Endodermal cell (in vitro differentiated cells): ENCODE measurements around the gene TSR1. TPM values are rescaled to one million over a fixed set of nuclear protein-coding genes. Genes with fewer than 3 reads are reported as not detected.

Source experiments
- DNase-seq: peaks from one replicate; pipeline ENCODE4 v3.0.0-alpha.2; 2017
- H3K27ac ChIP-seq: 2 replicates; pipeline ENCODE4 v1.5.1; 2013; ENCODE audit warnings: mild to moderate bottlenecking, low read depth, low read length, moderate library complexity
- H3K27me3 ChIP-seq: 2 replicates; pipeline ENCODE4 v1.6.1; 2013; ENCODE audit warnings: mild to moderate bottlenecking, low read length, moderate library complexity; ENCODE audit not compliant: insufficient read depth, control insufficient read depth, poor library complexity, severe bottlenecking
- H3K36me3 ChIP-seq: 2 replicates; pipeline ENCODE4 v1.7.0; 2013; ENCODE audit warnings: mild to moderate bottlenecking, low read length, moderate library complexity; ENCODE audit not compliant: control insufficient read depth, insufficient read depth
- H3K4me1 ChIP-seq: one replicate; pipeline ENCODE4 v1.7.0; 2013; ENCODE audit warnings: low read length; ENCODE audit not compliant: control insufficient read depth, insufficient read depth
- H3K4me3 ChIP-seq: 2 replicates; pipeline ENCODE4 v1.5.1; 2013; ENCODE audit warnings: mild to moderate bottlenecking, low read length, moderate library complexity
- H3K9ac ChIP-seq: 2 replicates; pipeline ENCODE4 v1.6.1; 2013; ENCODE audit warnings: mild to moderate bottlenecking, low read length, moderate library complexity; ENCODE audit not compliant: poor library complexity, severe bottlenecking; ENCODE audit errors: extremely low read depth
- H3K9me3 ChIP-seq: 2 replicates; pipeline ENCODE4 v1.6.1; 2013; ENCODE audit warnings: mild to moderate bottlenecking, low read length, moderate library complexity; ENCODE audit not compliant: control insufficient read depth
- H3K27ac Mint-ChIP-seq: 2 replicates; pipeline ENCODE4 v1.8.0; 2020; ENCODE audit warnings: mixed read lengths
- H3K27me3 Mint-ChIP-seq: 2 replicates; pipeline ENCODE4 v1.8.0; 2021; ENCODE audit warnings: mild to moderate bottlenecking, mixed read lengths; ENCODE audit not compliant: insufficient read depth
- H3K36me3 Mint-ChIP-seq: 2 replicates; pipeline ENCODE4 v1.8.0; 2020; ENCODE audit warnings: low read depth, mixed read lengths
- H3K4me1 Mint-ChIP-seq: 2 replicates; pipeline ENCODE4 v1.8.0; 2020; ENCODE audit warnings: mixed read lengths
- H3K4me3 Mint-ChIP-seq: 2 replicates; pipeline ENCODE4 v1.8.0; 2020; ENCODE audit warnings: mild to moderate bottlenecking, moderate library complexity, mixed read lengths
- H3K9me3 Mint-ChIP-seq: 2 replicates; pipeline ENCODE4 v1.8.0; 2020; ENCODE audit warnings: mild to moderate bottlenecking, mixed read lengths
- CTCF ChIP-seq: fragments of 200-600 bp; sonication (generic); conservative IDR thresholded peaks from 2 replicates; pipeline ENCODE4 v1.5.0; 2021; ENCODE audit warnings: antibody characterized with exemption, mild to moderate bottlenecking
- WGBS, 2 experiments: methylation state at CpG; one replicate each; pipeline versions ENCODE4 v1.1.5 to v1.1.7; 2013; ENCODE audit warnings: missing lambda C conversion rate in 2 of 2, mixed read lengths in 1 of 2; ENCODE audit not compliant: insufficient coverage in 1 of 2, insufficient read length in 1 of 2; 5-methylcytosine and 5-hydroxymethylcytosine counted together
- total RNA-seq, 2 donors: library from RNA; stranded (reverse); fragmentation: NEBNext Ultra II Directional in 1 of 2; extraction: Animal tissue kit (Norgen Biotek cat#: 25700) in 1 of 2; gene quantifications; 2 replicates in 1 of 2; 3 replicates in 1 of 2; pipeline ENCODE4 v1.2.1, GENCODE V29; 2021

Gene TSR1
- total RNA-seq, 2 donors from 2014 or later: 40.1 to 43.3 TPM

DNA sequence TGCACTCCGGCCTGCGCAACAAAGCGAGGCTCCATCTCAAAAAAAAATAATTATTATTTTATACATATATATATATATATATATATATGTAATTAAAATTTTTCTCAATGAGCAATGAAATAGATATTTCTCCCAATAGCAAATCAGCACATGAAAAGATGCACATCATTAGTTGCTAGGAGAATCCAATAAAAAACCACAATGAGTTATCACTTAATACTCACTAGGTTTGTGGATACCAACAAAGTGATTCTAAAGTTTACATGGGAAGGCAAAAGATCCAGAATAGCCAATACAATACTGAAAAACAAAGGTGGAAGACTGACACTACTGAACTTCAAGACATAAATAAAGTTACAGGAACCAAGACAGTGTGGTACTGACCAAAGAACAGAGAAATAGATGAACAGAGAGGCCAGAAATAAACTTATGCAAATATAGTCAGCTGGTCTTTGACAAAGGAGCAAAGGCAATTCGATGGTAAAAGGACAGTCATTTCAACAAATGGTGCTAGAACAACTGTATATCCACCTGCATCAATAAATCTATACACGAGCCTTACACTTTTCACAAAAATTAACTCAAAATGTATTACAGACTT lies 46.3 kb downstream of the TSR1 start:
- no peak for DNase-seq
- no peaks in the 10 kb centered on the region for H3K27me3 ChIP-seq
- Mint-ChIP-seq H3K27ac (no peak overlapping the region), H3K36me3 (peaks cover 77% of the 10 kb centered on the region), H3K27me3 (no peaks in the 10 kb centered on the region), H3K9me3 (no peaks in the 10 kb centered on the region), H3K4me3 (no peak overlapping the region), H3K4me1 (peaks cover 9% of the 10 kb centered on the region)
- no peak overlapping the region for H3K4me3 ChIP-seq
- no peak for TF ChIP-seq CTCF
- H3K36me3 ChIP-seq: peaks cover 81% of the 10 kb centered on the region
- no peak overlapping the region for H3K27ac ChIP-seq
- H3K9ac ChIP-seq: no peak overlapping the region
- H3K9me3 ChIP-seq: no peaks in the 10 kb centered on the region
- no peaks in the 10 kb centered on the region for H3K4me1 ChIP-seq
- 87 to 96% methylated on average over 2 of the region's 5 CpGs for WGBS, 2 experiments

DNA sequence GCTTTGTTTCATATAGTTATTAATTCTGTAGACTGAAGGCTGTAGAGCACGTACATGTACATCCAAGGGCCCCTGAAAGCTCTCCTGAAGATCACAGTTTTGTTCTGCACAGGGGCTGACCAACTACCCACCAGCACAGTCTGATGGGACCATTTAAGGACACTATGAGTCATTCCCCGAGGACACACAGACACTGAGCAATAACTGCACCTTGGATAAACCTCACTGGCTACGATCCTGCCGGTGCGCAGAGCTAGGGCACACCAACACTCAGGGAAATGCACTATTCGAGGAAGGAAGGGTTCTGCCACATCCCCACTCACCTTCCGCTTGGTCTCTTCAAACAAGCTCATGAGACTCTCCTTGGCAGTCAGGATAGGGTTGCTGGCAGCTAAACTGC lies 53.0 kb downstream of the TSR1 start:
- H3K27me3 ChIP-seq: no peaks in the 10 kb centered on the region
- no peak overlapping the region for H3K4me3 Mint-ChIP-seq
- H3K36me3 ChIP-seq: peaks cover 93% of the 10 kb centered on the region
- peak overlapping the region; percentile 37 for H3K27ac Mint-ChIP-seq
- TF ChIP-seq CTCF: no peak
- H3K9me3 Mint-ChIP-seq: no peaks in the 10 kb centered on the region
- no peaks in the 10 kb centered on the region for H3K4me1 ChIP-seq
- H3K36me3 Mint-ChIP-seq: peaks cover 73% of the 10 kb centered on the region
- no peak for DNase-seq
- H3K27me3 Mint-ChIP-seq: no peaks in the 10 kb centered on the region
- H3K9ac ChIP-seq: no peak overlapping the region
- no peaks in the 10 kb centered on the region for H3K9me3 ChIP-seq
- H3K4me3 ChIP-seq: no peak overlapping the region
- H3K27ac ChIP-seq: no peak overlapping the region
- no peaks in the 10 kb centered on the region for H3K4me1 Mint-ChIP-seq
- whole genome bisulfite sequencing, 2 experiments: 93 to 95% methylated on average over 7 of the region's 7 CpGs

GRCh38 chr17:2282297-2282873 lies 53.9 kb downstream of the TSR1 start:
- no peaks in the 10 kb centered on the region for H3K27me3 ChIP-seq
- peak; percentile 67 for DNase-seq
- whole genome bisulfite sequencing, 2 experiments: 92 to 93% methylated on average over 5 to 6 of the region's 7 CpGs
- H3K36me3 ChIP-seq: peaks cover 93% of the 10 kb centered on the region
- H3K9me3 Mint-ChIP-seq: no peaks in the 10 kb centered on the region
- no peak overlapping the region for H3K4me3 Mint-ChIP-seq
- no peaks in the 10 kb centered on the region for H3K4me1 Mint-ChIP-seq
- no peak overlapping the region for H3K27ac ChIP-seq
- peak; percentile 74 for TF ChIP-seq CTCF
- no peaks in the 10 kb centered on the region for H3K4me1 ChIP-seq
- H3K4me3 ChIP-seq: no peak overlapping the region
- no peaks in the 10 kb centered on the region for H3K9me3 ChIP-seq
- no peaks in the 10 kb centered on the region for H3K27me3 Mint-ChIP-seq
- peaks cover 65% of the 10 kb centered on the region for H3K36me3 Mint-ChIP-seq
- H3K27ac Mint-ChIP-seq: no peak overlapping the region
- H3K9ac ChIP-seq: no peak overlapping the region
